Epithelial cell of esophagus (primary cell): Measurements from ENCODE around the gene RALA.

ENCODE experiments used
- DNase-seq: peaks from one replicate; pipeline ENCODE4 v3.0.0; 2010; ENCODE audit warnings: low read depth
- H3K4me3 ChIP-seq: 2 replicates; pipeline ENCODE4 v1.5.1; 2011; ENCODE audit warnings: mild to moderate bottlenecking, low read length, control low read depth
- CTCF ChIP-seq: IDR thresholded peaks from 2 replicates; pipeline ENCODE4 v1.5.1; 2011; ENCODE audit warnings: low read depth, mild to moderate bottlenecking, low read length, control low read depth, inconsistent platforms; ENCODE audit not compliant: insufficient read depth; ENCODE audit errors: missing control alignments

Gene RALA

GRCh38 chr7:39753823-39754325, 130.5 kb downstream of the RALA start:
- TF ChIP-seq CTCF: no peak
- no peak for DNase-seq
- no peak overlapping the region for H3K4me3 ChIP-seq

- DNase-seq: peak; percentile 24
- H3K4me3 ChIP-seq: no peak overlapping the region
- TF ChIP-seq CTCF: no peak
Observed at GRCh38 chr7:39754326-39755120, 131.2 kb downstream of the RALA start.

- no peak for DNase-seq
- no peak overlapping the region for H3K4me3 ChIP-seq
- no peak for TF ChIP-seq CTCF
Observed at GRCh38 chr7:39757604-39758003, 134.2 kb downstream of the RALA start.
